Smooth muscle cell (in vitro differentiated cells): ENCODE results near the gene ASB13. TPM values are rescaled to one million over a fixed set of nuclear protein-coding genes. Genes with fewer than 3 reads are reported as not detected.

Source experiments
- DNase-seq: peaks from one replicate; lab custom pipeline; 2025; ENCODE audit not compliant: unreplicated experiment; lab: John Stamatoyannopoulos, UW
- H2AFZ ChIP-seq: fragments of 200-600 bp; sonication (generic); 2 replicates; pipeline ENCODE4 v1.6.0; 2016; ENCODE audit warnings: antibody characterized with exemption, low read depth, mild to moderate bottlenecking
- H3F3A ChIP-seq: fragments of 200-600 bp; sonication (generic); 2 replicates; pipeline ENCODE4 v1.6.0; 2017; ENCODE audit warnings: antibody characterized with exemption, low read depth
- H3K27ac ChIP-seq: fragments of 200-600 bp; sonication (generic); 2 replicates; pipeline ENCODE4 v1.5.1; 2016; ENCODE audit warnings: low read depth, mild to moderate bottlenecking
- H3K27me3 ChIP-seq: fragments of 200-600 bp; sonication (generic); 2 replicates; pipeline ENCODE4 v1.6.1; 2016; ENCODE audit warnings: low read depth, mild to moderate bottlenecking
- H3K36me3 ChIP-seq: fragments of 200-600 bp; sonication (generic); 2 replicates; pipeline ENCODE4 v1.5.1; 2016; ENCODE audit warnings: low read depth
- H3K4me1 ChIP-seq: fragments of 200-600 bp; sonication (generic); 2 replicates; pipeline ENCODE4 v1.5.1; 2016; ENCODE audit warnings: low read depth
- H3K4me2 ChIP-seq: fragments of 200-600 bp; sonication (generic); 2 replicates; pipeline ENCODE4 v1.6.0; 2016; ENCODE audit warnings: mild to moderate bottlenecking
- H3K4me3 ChIP-seq: fragments of 200-600 bp; sonication (generic); 2 replicates; pipeline ENCODE4 v1.5.1; 2016; ENCODE audit warnings: mild to moderate bottlenecking
- H3K79me2 ChIP-seq: fragments of 200-600 bp; sonication (generic); 2 replicates; pipeline ENCODE4 v1.6.0; 2016; ENCODE audit warnings: low read depth, mild to moderate bottlenecking
- H3K9ac ChIP-seq: fragments of 200-600 bp; sonication (generic); 2 replicates; pipeline ENCODE4 v1.6.0; 2016; ENCODE audit warnings: low read depth
- H3K9me3 ChIP-seq: fragments of 200-600 bp; sonication (generic); replicated peaks from 2 replicates; pipeline ENCODE4 v1.5.1; 2016; ENCODE audit warnings: low read depth
- H4K20me1 ChIP-seq: fragments of 200-600 bp; sonication (generic); 2 replicates; pipeline ENCODE4 v1.6.0; 2016; ENCODE audit warnings: low read depth
- CTCF ChIP-seq: fragments of 200-600 bp; sonication (generic); IDR thresholded peaks from 2 replicates; pipeline ENCODE4 v1.5.1; 2017; ENCODE audit warnings: borderline replicate concordance, mild to moderate bottlenecking, antibody characterized with exemption; ENCODE audit not compliant: insufficient read depth, poor library complexity, severe bottlenecking
- WGBS: methylation state at CpG from one replicate; pipeline ENCODE4 v1.1.7; 2016; ENCODE audit warnings: low lambda C conversion rate; 5-methylcytosine and 5-hydroxymethylcytosine counted together
- polyA plus RNA-seq: library from polyadenylated mRNA; unstranded; fragments of >200 nt; fragmentation: Nextera tagmentation; extraction: Ambion mirVana; gene quantifications from 2 replicates; pipeline ENCODE4 v1.2.1, GENCODE V29; 2016
- total RNA-seq: library from RNA; depleted of rRNA; stranded (reverse); fragments of >200 nt; gene quantifications from 2 replicates; pipeline ENCODE4 v1.2.3, GENCODE V29; 2014

Gene ASB13
- total and polyA plus RNA-seq, 2 experiments from 2014 or later, result 12.6 to 34.7 TPM

- Histone ChIP-seq H3K79me2 (peaks cover 99% of the 10 kb centered on the region), H3K9ac (no peak overlapping the region), H3K36me3 (no peaks in the 10 kb centered on the region), H3K4me1 (no peaks in the 10 kb centered on the region), H2AFZ (no peak overlapping the region), H3K9me3 (no peaks in the 10 kb centered on the region), H3K27me3 (no peaks in the 10 kb centered on the region), H4K20me1 (peaks cover 76% of the 10 kb centered on the region), H3F3A (no peaks in the 10 kb centered on the region), H3K4me3 (no peak overlapping the region), H3K4me2 (no peak overlapping the region), H3K27ac (no peak overlapping the region)
- DNase-seq, result no peak
- WGBS, result 66% methylated on average over 2 of the region's 2 CpGs
- TF ChIP-seq CTCF, result no peak
Measured at GRCh38 chr10:5709865-5710264, 43.5 kb upstream of the ASB13 start.

GRCh38 chr10:5708356-5708755 is 42.0 kb upstream of the ASB13 start:
- Histone ChIP-seq H3F3A (no peaks in the 10 kb centered on the region), H4K20me1 (peaks cover 84% of the 10 kb centered on the region), H3K4me2 (no peak overlapping the region), H3K79me2 (peaks cover 99% of the 10 kb centered on the region), H3K36me3 (no peaks in the 10 kb centered on the region), H3K27ac (no peak overlapping the region), H3K9ac (no peak overlapping the region), H3K4me3 (no peak overlapping the region), H3K27me3 (no peaks in the 10 kb centered on the region), H3K9me3 (no peaks in the 10 kb centered on the region), H2AFZ (no peak overlapping the region), H3K4me1 (no peaks in the 10 kb centered on the region)
- TF ChIP-seq CTCF, result no peak
- DNase-seq, result no peak

- no peak for DNase-seq
- Histone ChIP-seq H3K9ac (no peak overlapping the region), H2AFZ (no peak overlapping the region), H3K4me2 (no peak overlapping the region), H4K20me1 (peaks cover 99% of the 10 kb centered on the region), H3K27me3 (no peaks in the 10 kb centered on the region), H3K27ac (no peak overlapping the region), H3F3A (peaks cover 5% of the 10 kb centered on the region), H3K9me3 (no peaks in the 10 kb centered on the region), H3K79me2 (peaks cover 100% of the 10 kb centered on the region), H3K36me3 (no peaks in the 10 kb centered on the region), H3K4me3 (no peak overlapping the region), H3K4me1 (peaks cover 15% of the 10 kb centered on the region)
- WGBS, result 100% methylated on average over 1 of the region's 1 CpG
- TF ChIP-seq CTCF, result no peak
Measured at GRCh38 chr10:5698062-5698461, 31.7 kb upstream of the ASB13 start.

- Histone ChIP-seq H3K9me3 (no peaks in the 10 kb centered on the region), H3F3A (peaks cover 6% of the 10 kb centered on the region), H3K4me3 (no peak overlapping the region), H3K27ac (no peak overlapping the region), H3K79me2 (peaks cover 100% of the 10 kb centered on the region), H3K9ac (no peak overlapping the region), H4K20me1 (peaks cover 100% of the 10 kb centered on the region), H3K27me3 (no peaks in the 10 kb centered on the region), H3K36me3 (no peaks in the 10 kb centered on the region), H2AFZ (no peak overlapping the region), H3K4me2 (no peak overlapping the region), H3K4me1 (peaks cover 15% of the 10 kb centered on the region)
- no peak for TF ChIP-seq CTCF
- 89% methylated on average over 2 of the region's 2 CpGs for WGBS
- no peak for DNase-seq
Measured at GRCh38 chr10:5697342-5697741, 30.9 kb upstream of the ASB13 start.
